ENCODE data around the gene PFDN6.

Gene PFDN6

DNA sequence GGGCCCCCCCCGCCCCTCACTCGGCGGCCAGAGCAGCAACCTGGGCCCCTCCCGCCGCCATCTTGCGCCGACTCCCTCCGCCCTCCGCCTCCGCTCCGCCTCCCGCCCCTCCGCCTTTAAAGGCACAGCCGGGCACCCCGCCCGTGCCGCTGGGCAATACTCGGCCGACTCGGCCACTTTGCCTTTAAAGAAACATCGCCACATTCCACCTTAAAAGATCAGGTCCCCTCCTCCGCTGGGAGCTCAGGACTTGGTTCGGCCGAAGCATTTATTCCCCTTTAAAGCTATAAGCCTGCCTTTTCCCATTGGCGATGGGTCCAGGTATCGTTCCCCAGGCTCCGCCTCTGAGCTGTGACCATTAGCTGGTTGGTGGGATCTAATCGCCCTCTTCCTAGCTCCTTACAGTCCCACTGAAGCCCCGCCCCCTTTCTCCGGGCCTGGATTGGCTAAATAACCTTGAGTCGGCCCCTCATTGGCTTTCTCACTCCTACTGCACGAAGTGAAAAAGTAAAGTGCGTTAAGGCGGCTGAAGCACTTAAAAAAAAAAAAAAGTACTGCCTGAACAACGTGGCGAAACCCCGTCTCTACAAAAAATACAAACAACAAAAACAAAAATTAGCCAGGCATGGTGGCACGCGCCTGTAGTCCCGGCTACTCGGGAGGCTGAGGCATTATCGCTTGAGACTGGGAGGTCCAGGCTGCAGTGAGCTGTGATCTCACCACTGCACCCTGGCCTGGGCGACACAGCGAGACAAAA is 28.4 kb downstream of the PFDN6 start, which contains the start of gene ZBTB22:
ZBTB22 (minus strand) TSS at position 76 of the 757 bp plus-strand sequence. CDS start 828 bp downstream, outside the sequence.
- peak within 1 kb of the TSS; percentile 57 for H3K4me3 ChIP-seq (ENCODE audit: control insufficient read depth, low read depth, low read length)
- DNase-seq (ENCODE audit: low read depth) = peak; percentile 97
- no peak for TF ChIP-seq CTCF (IDR thresholded peaks at IDR 0.05; ENCODE audit: control insufficient read depth, insufficient read depth, low read depth, low read length, missing control alignments)

DNA sequence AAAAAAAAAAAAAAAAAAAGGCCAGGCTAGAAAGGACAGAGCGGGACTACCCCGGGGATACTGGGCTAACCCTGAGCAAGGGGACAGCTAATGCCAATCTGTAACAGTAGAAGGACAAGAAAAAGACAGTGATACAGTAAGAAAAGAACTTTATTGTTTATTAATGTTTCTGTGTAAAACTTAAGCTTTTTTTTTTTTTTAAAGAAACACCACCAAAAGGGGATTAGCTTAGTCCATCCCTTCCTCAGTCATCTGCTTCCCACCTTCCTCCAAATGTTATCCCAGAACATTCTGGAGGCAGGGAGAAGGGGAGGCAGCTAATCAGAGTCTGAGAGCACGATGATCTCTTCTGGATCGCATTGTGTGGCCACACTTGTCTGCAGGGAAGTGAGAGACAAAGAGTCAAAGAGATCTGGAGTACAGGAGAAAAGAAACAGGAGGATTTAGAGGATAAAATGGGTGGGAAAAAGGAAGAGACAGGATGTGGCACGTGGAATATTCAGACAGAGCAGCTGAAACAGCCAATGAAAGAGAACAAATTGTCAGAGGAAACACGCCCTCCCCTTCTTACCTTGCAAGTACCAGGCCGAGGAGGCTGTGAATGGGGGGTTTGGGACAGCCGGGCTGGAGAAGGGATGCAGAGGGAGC is 29.1 kb downstream of the PFDN6 start:
- no peak for DNase-seq (ENCODE audit: low read depth)
- TF ChIP-seq CTCF (IDR thresholded peaks at IDR 0.05; ENCODE audit: control insufficient read depth, insufficient read depth, low read depth, low read length, missing control alignments) = no peak

GRCh38 chr6:33319939-33320314 is 30.5 kb downstream of the PFDN6 start:
- H3K4me3 ChIP-seq (ENCODE audit: control insufficient read depth, low read depth, low read length) = peak overlapping the region; percentile 19
- TF ChIP-seq CTCF (IDR thresholded peaks at IDR 0.05; ENCODE audit: control insufficient read depth, insufficient read depth, low read depth, low read length, missing control alignments) = no peak
- no peak for DNase-seq (ENCODE audit: low read depth)

More for the DNA sequence above, 29.1 kb downstream of the PFDN6 start:
- peak overlapping the region; percentile 57 for H3K4me3 ChIP-seq (ENCODE audit: control insufficient read depth, low read depth, low read length)

GRCh38 chr6:33320315-33321181 is 31.1 kb downstream of the PFDN6 start:
- TF ChIP-seq CTCF (IDR thresholded peaks at IDR 0.05; ENCODE audit: control insufficient read depth, insufficient read depth, low read depth, low read length, missing control alignments) = no peak
- no peak for DNase-seq (ENCODE audit: low read depth)
- peak overlapping the region; percentile 19 for H3K4me3 ChIP-seq (ENCODE audit: control insufficient read depth, low read depth, low read length)

DNA sequence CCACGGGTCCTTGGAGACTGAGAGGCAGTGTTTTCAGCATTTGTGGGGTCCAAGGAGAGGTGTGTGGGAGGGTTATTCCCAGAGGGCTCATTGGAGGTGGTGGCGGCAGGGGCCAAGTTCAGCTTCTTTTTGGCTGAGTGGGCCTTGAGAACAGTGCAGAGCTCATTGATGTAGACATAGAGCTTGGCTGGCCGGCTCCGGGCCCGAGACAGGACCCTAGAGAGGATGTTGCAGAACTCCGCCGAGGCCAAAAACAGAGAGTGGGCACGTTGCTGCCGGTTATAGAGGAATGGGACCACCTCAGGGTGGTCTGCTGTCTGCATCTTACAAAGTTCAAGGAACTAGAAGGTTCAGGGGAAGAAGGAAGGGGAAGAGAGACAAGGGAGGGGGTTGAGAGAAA is 31.8 kb downstream of the PFDN6 start:
- no peak for DNase-seq (ENCODE audit: low read depth)
- TF ChIP-seq CTCF (IDR thresholded peaks at IDR 0.05; ENCODE audit: control insufficient read depth, insufficient read depth, low read depth, low read length, missing control alignments) = no peak
- H3K4me3 ChIP-seq (ENCODE audit: control insufficient read depth, low read depth, low read length) = no peak overlapping the region

DNA sequence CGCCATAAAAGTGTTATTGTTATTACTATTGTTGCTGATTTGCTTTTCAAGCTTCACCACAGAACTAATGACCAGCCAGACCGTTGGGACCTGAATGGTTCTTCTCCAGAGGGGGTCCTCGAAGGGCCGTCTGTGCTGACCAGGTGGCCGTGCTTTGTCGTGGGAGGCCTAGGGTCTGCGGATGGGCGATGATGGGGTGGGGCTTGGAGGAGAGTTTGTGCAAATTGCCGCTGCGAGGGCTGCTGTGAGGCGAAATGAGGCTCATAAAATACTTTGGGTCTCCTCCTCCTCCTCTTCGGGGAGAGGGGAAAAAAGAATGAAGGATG is 34.2 kb downstream of the PFDN6 start:
- H3K4me3 ChIP-seq (ENCODE audit: control insufficient read depth, low read depth, low read length) = peak overlapping the region; percentile 55
- TF ChIP-seq CTCF (IDR thresholded peaks at IDR 0.05; ENCODE audit: control insufficient read depth, insufficient read depth, low read depth, low read length, missing control alignments) = no peak
- no peak for DNase-seq (ENCODE audit: low read depth)

Measured in AG09309 (cell line).